Erythroblast (primary cell): ENCODE results near the gene LSM14B.

Experiments used
- DNase-seq, 2 experiments: peaks; one replicate each; lab custom pipeline; 2025; lab: John Stamatoyannopoulos, UW
- GATA1 ChIP-seq: IDR thresholded peaks from 2 replicates; pipeline ENCODE4 v1.6.1; 2011; ENCODE audit warnings: low read depth, mild to moderate bottlenecking, control low read depth, low read length, moderate library complexity
- POLR2A ChIP-seq: IDR thresholded peaks from 2 replicates; pipeline ENCODE4 v1.6.1; 2011; ENCODE audit warnings: mild to moderate bottlenecking, low read length

Gene LSM14B

DNA sequence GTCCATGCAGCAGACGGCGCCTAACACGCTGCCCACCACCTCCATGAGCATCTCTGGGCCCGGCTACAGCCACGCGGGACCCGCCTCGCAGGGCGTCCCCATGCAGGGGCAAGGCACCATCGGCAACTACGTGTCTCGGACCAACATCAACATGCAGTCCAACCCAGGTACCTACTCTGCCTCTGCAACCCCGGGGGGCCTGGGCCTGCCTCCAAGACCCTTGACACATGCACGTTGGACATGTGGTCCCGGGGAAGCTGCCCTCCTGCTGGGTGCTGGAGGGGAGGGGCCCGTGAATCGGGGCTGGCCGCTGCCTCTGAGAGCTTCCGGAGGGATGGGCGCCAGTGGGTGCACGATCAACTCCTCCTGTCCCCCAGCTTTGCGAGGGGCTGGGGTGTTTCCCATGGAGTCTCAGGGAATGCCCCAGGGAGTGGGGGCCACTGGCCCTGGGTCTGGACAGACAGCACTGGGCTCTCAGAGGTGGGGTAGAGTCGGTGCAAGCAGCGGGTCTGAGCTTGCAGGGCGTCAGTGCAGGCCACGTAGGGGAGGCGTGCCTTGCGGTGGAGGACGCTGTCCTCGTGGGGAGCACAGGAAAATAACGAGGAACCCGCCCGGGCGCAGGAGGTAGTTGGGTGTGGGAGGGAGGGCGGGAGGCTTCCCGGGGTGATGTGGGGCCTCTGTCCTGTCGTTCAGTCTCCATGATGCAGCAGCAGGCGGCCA, 40.6 kb downstream of the LSM14B start:
- DNase-seq, result no peak
- TF ChIP-seq GATA1 (no peak), POLR2A (no peak)

DNA sequence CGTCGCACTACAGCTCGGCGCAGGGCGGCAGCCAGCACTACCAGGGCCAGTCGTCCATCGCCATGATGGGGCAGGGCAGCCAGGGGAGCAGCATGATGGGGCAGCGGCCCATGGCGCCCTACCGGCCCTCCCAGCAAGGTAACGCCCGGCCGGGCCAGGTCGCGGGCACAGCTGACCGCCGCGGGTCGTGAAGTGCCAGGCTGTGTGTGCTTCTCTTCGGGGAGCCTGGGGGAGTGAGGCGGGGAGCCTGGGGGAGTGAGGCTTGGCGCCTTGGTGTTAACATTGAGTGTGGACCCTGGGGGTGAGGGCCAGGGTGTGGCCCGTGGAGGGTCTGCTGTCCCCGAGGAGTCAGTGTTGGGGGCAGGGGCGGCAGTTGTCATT, 41.2 kb downstream of the LSM14B start:
- TF ChIP-seq GATA1 (no peak), POLR2A (no peak)
- no peak for DNase-seq

DNA sequence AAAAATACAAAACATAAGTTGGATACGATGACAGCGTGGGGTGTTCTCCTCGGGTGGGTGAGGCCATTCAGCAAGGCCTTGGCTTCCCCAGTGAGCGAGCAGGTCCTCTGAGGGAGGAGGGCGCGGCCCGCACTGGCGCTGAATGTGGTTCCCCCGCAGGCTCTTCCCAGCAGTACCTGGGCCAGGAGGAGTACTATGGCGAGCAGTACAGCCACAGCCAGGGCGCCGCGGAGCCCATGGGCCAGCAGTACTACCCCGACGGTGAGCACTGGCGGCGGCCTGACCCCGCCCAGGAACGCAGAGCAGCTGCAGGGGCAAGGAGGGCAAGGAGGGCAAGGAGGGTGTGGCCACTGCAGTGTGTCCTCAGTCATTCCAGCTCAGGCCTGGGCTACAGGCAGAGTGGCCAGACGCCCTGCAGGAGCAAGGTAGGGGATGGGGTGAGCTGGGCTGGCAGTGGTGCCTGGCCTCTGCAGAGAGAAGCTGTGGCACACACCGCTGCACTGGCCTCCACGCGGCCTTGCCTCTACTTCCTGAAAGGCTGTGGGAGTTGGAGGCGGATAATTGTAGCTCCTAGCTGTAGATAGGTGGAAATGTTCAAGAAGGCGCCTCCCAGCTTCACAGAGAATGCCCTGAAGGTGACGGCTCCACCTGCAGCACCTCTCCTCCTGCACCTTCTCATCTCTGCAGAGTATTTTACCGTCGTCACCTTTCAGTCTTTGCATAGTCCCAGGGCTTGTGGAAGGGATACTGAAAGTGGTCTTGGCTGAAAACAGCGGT, 41.9 kb downstream of the LSM14B start:
- DNase-seq, result no peak
- no peak for TF ChIP-seq GATA1
- TF ChIP-seq POLR2A, result no peak

DNA sequence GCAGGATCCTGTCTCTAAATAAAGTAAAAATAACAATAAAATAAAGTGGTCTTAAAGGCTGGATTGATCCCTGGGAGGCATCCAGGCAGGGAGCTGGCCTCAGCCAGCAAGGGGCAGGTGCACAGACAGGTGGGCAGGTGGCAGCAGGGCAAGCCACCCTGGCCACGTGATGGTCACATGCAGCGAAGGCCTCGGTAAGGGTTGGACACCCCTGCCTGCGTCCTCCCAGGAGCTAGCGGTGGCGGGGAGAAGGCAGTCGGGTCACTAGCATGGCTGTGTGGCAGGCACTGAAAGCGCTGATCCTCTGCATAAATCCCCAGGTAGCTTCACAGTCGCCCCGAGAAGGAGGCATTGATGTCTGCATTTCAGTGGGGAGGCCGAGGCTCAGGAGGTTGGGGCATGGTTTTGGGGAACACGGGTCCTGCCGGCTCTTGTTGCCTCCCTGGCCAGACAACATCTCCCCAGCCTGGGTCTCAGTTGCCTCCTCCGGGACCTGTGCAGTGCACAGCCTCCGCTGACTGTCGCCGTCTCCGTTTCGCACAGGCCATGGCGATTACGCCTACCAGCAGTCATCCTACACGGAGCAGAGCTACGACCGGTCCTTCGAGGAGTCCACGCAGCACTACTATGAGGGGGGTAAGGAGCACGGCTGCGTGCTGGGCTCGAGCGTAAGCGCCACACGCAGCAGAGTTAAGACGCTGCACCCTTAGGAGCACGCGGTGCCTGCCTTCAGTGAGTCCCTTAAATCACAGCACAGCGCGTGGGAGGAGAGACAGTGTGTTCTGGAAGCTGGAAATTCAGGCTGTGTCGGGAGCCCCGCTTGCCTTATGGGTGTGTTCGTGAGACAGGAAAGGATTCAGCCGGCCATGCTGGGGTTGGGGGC, 42.8 kb downstream of the LSM14B start:
- DNase-seq, result no peak
- TF ChIP-seq POLR2A (no peak), GATA1 (no peak)

DNA sequence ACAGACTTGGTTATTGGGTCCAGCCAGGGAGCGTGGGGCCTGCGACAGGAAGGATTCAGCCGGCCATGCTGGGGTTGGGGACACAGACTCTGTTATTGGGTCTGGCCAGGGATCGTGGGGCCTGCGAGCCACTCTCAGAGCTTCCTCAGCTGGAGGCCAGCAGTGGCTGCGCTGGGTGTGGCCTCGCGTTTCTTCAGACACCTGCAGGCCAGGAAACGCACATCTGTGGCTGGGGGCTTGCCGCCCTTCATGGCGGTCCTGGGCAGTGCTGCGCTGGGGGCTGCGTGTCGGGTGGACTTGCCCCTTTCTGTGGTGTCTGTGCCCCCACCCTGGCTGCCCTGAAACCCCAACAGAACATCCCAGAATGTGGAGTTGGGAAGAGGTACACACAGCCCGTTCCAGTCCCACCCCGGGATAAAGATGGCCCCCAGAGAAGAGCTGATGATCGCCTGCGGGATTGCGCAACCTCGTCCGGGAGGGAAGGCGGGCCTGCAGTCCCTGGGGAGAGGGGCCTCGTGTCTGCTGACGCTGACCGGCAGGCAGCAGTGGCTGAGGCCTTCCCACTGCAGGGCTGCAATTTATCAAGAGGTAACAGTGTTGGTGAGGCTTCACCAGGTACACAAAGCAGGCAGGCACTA, 43.6 kb downstream of the LSM14B start:
- TF ChIP-seq GATA1 (no peak), POLR2A (no peak)
- no peak for DNase-seq

DNA sequence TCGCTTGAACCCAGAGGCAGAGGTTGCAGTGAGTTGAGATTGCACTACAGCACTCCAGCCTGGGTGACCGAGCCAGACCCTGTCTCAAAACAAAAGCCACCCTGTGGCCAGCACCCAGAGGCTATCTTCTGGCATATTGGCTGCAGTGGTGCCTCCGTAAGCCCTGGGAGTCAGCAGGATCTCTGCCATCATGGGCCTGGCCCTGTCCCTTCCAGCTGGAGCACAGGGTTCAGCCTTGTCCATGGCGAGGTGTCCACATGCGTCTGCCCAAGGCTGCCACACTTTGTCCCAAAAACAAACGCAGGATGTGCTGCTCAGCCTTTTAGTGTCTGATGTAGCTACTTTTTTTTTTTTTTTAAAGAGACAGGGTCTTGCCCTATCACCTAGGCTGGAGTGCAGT, 45.2 kb downstream of the LSM14B start:
- TF ChIP-seq GATA1 (no peak), POLR2A (no peak)
- DNase-seq, result no peak

DNA sequence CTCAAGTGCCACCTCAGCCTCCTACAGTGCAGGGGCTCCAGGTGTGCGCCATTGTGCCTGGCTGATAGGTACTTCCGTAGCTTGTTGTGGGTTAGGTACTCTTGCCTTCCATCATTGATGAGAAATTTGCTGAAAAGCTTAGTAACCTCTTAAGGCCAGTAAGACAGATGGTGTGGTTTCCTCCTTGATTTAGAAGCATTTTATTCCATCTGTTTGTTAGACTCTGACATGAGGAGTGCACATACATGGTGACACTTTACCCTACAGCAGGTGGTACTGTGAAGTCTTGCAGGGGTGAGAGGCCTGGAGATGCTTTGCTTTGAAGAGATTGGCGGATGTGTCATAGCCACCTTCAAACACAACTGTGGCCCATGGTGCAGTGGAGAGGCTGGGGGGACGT, 45.8 kb downstream of the LSM14B start:
- DNase-seq, result no peak
- TF ChIP-seq GATA1 (no peak), POLR2A (no peak)

DNA sequence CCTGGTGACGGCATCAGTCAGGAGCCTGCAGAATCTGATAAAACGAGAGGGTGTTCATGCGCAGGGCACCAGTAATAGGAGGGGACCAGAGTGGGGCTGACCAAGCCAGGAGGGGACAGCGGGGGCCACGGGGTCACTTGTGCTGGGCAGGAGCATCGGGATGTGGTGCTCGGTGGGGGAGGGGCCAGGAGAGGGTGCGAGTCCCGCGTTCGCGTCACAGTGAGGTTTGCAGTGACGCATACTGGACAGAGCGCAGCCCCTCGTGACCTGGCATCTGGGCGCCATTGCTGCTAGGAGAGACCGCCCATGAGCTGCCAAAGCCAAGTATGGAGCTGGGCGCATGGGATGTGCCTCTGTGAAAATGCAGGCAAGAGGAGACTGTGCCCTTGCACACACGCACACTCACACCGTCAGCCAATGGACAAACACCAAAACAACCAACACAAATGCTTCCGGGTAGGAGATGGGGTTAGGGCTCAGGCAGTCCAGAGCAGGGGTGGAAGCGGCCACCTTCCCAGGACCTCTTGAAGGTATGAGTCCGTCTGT, 46.7 kb downstream of the LSM14B start:
- TF ChIP-seq POLR2A (no peak), GATA1 (no peak)
- no peak for DNase-seq

DNA sequence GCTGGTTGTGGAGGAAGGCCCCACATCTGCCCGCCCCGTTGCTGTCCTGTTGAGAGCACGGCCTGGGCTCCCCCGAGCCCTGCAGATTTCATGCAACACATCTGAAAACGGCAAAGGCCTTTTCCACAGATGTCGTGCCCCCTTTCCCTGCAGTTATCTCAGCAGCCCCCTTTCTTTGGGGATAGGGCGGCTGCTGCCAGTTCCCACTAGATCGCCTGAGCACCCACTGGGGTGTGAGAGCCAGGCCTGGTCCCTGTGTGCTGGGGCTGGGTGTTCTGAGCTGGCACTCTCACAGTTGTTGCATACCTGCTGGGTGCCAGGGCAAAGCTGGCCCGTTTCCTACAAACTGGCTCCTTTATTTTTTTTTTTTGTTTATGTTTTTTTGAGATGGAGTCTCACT, 48.3 kb downstream of the LSM14B start:
- TF ChIP-seq GATA1, result no peak
- no peak for TF ChIP-seq POLR2A

DNA sequence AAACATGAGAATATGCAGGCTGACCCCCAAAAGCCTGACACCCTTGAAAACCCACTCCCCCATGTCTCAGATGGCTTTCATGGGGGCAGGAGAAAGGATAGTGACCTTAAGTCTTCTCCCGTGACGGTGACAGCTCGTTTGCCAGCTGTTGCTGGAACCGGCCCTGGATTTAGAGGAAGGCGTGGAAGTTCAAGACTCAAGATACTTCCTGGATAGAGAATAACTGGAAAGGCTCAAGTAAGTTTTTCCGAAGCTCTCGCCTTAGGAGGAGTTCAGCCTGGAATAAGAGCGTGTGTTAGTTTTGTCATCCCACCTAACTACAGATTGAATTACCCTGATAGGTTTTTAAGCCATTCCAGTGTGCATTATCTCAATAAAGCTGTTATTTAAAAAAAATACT, 49.0 kb downstream of the LSM14B start:
- no peak for DNase-seq
- TF ChIP-seq POLR2A, result no peak
- no peak for TF ChIP-seq GATA1

More for the DNA sequence above, 48.3 kb downstream of the LSM14B start:
- DNase-seq, result no peak

DNA sequence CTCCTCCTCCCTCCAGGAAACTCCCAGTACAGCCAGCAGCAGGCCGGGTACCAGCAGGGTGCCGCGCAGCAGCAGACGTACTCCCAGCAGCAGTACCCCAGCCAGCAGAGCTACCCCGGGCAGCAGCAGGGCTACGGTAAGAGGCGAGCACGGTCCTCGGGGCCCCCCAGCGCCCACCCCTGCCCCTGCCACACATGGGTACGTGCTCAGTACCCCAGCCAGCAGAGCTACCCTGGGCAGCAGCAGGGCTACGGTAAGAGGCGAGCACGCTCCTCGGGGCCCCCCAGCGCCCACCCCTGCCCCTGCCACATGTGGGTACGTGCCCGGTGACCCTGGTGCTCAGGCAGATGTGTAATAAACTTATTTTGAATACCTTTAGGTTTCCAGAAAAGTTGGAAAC, 50.4 kb downstream of the LSM14B start:
- no peak for TF ChIP-seq POLR2A
- no peak for TF ChIP-seq GATA1
- no peak for DNase-seq

DNA sequence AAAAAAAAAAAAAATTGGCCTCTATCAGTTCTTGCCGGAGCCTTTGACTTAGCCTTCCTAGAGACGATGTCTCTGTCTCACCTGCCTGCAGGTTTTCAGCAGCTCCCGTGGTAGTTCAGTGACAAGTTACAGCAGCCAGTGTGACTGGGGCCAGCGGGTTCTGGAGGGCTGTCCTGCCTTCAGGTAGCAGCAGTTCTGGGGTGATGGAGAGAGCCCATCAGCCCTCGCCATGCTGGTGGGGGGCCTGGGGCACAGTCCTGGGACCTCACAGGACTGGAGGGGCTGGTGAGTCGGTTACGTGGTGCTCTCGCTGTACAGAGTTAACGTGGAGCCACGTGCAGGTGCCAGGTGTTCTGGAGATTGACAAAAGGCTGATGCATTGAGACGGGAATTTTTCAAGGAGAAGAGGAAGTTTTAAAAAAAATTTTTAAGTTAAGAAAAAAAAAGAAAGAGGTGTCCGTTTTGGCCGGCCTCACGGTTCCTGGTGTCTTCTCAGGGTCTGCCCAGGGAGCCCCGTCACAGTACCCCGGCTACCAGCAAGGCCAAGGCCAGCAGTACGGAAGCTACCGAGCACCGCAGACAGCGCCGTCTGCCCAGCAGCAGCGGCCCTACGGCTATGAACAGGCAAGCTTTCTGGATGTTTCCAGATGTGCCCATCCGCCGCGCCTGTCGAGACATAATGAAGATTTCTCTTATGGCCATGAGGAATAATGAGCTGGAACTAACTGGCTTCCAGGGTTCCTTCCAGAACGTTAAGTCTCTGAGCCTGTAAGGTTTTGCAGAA, 51.9 kb downstream of the LSM14B start:
- no peak for TF ChIP-seq POLR2A
- TF ChIP-seq GATA1, result no peak
- no peak for DNase-seq
